PFSK-1 (cell line): ENCODE results near the gene AGPAT3.

Experiments used
- FOXP2 ChIP-seq: optimal IDR thresholded peaks from 2 replicates; pipeline ENCODE3; 2011; ENCODE audit warnings: borderline replicate concordance, control low read depth, inconsistent platforms; ENCODE audit not compliant: insufficient read depth; ENCODE audit errors: extremely low read length, extremely low read depth
- POLR2AphosphoS5 ChIP-seq: IDR thresholded peaks from 2 replicates; pipeline ENCODE4 v1.6.1; 2012; ENCODE audit warnings: low read depth, mild to moderate bottlenecking, control low read depth, low read length, moderate library complexity
- SIN3A ChIP-seq: IDR thresholded peaks from 2 replicates; pipeline ENCODE4 v1.6.1; 2012; ENCODE audit warnings: mild to moderate bottlenecking, low read length, moderate library complexity, borderline replicate concordance; ENCODE audit not compliant: insufficient read depth
- TAF1 ChIP-seq: IDR thresholded peaks from 2 replicates; pipeline ENCODE4 v1.6.1; 2012; ENCODE audit warnings: low read length, control low read depth, borderline replicate concordance; ENCODE audit not compliant: insufficient read depth
- TF ChIP-seq, protein P1 (sequence below), 2 experiments: IDR thresholded peaks; 2 replicates each; pipeline versions ENCODE4 v1.6.1 to v1.8.0; 2011 to 2012; ENCODE audit warnings: low read depth in 2 of 2, low read length in 2 of 2, control low read depth in 1 of 2, inconsistent platforms in 1 of 2, mild to moderate bottlenecking in 1 of 2, moderate library complexity in 1 of 2; ENCODE audit not compliant: insufficient read depth in 1 of 2

AGPAT3 gene

DNA sequence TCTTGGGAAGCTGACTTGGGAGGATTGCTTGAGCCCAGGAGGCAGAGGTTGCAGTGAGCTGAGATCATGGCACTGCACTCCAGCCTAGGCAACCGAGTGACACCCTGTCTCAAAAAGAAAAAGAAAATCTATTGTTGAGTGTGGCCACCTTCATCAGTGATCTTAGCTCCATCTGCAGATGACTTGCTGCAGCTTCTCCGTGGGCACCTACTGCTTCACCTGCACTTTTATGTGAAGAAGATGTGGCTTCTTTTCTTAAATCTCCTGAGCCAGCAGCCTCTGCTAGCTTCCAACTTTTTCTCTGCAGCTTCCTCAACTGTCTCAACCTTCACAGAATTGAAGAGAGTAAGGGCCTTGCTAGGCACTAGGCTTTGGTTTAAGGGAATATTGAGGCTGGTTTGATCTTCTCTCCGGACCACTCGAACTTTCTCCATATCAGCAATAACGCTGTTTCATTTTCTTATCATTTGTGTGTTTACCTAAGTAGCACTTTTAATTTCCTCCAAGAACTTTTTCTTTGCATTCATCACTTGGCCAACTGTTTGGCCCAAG lies 28.0 kb downstream of the AGPAT3 start:
- TF ChIP-seq TAF1 (no peak), FOXP2 (no peak), SIN3A (no peak), POLR2AphosphoS5 (no peak; the same call in 1 of the 2 replicates)
- TF ChIP-seq, protein P1, sequence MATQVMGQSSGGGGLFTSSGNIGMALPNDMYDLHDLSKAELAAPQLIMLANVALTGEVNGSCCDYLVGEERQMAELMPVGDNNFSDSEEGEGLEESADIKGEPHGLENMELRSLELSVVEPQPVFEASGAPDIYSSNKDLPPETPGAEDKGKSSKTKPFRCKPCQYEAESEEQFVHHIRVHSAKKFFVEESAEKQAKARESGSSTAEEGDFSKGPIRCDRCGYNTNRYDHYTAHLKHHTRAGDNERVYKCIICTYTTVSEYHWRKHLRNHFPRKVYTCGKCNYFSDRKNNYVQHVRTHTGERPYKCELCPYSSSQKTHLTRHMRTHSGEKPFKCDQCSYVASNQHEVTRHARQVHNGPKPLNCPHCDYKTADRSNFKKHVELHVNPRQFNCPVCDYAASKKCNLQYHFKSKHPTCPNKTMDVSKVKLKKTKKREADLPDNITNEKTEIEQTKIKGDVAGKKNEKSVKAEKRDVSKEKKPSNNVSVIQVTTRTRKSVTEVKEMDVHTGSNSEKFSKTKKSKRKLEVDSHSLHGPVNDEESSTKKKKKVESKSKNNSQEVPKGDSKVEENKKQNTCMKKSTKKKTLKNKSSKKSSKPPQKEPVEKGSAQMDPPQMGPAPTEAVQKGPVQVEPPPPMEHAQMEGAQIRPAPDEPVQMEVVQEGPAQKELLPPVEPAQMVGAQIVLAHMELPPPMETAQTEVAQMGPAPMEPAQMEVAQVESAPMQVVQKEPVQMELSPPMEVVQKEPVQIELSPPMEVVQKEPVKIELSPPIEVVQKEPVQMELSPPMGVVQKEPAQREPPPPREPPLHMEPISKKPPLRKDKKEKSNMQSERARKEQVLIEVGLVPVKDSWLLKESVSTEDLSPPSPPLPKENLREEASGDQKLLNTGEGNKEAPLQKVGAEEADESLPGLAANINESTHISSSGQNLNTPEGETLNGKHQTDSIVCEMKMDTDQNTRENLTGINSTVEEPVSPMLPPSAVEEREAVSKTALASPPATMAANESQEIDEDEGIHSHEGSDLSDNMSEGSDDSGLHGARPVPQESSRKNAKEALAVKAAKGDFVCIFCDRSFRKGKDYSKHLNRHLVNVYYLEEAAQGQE (IDR thresholded peaks at IDR 0.05; ENCODE audit: insufficient read depth in 1 of 2, low read depth in 2 of 2, low read length in 2 of 2) = no peak

DNA sequence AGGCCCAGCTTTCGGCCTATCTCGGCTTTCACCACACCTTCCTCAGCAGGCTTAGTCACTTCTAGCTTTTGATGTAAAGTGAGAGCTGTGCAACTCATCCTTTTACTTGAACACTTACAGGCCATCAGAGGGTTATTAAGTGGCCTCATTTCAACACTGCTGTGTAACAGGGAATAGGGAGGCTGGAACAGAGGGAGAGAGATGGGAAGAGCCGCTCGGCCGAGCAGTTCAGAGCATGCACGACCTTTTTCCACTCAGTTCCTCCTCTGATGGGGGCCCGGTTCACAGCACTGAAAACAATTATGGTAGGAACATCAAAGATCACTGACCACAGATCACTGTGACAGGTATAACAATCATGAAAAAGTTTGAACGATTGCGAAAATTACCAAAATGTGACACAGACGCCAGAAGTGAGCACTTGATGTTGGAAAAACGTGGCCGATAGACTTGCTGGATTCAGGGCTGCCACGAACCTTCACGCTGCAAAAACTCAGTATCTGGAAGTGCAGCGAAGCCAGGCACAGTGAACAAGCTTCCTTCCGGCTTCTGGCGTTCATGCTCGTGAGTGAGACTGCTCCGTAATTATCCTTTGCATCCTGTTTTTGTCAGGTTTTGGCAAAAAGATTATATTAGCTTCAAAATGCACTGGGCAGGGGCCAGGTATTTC lies 28.6 kb downstream of the AGPAT3 start:
- TF ChIP-seq TAF1 (no peak), FOXP2 (peak; percentile 27)

DNA sequence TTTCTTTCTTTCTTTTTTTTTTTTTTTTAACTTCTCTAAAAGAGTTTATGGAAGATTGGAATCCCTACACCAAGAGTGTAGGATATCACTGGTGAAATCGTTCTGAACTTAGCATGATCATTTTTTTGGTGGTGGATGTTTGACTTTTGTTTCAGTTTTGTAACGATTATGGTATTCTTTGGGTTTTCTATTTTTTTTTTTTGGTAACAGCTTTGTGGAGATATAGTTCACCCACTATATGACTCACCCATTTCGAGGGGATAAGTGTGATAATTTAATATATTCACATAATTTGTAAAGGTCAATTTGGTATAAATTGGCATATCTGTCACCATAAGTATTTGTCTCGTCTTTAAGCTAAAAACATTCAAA lies 29.2 kb downstream of the AGPAT3 start:
- TF ChIP-seq FOXP2 (no peak), TAF1 (no peak), POLR2AphosphoS5 (no peak), SIN3A (no peak)
- TF ChIP-seq, protein P1 (IDR thresholded peaks at IDR 0.05; ENCODE audit: insufficient read depth in 1 of 2, low read depth in 2 of 2, low read length in 2 of 2) = no peak

DNA sequence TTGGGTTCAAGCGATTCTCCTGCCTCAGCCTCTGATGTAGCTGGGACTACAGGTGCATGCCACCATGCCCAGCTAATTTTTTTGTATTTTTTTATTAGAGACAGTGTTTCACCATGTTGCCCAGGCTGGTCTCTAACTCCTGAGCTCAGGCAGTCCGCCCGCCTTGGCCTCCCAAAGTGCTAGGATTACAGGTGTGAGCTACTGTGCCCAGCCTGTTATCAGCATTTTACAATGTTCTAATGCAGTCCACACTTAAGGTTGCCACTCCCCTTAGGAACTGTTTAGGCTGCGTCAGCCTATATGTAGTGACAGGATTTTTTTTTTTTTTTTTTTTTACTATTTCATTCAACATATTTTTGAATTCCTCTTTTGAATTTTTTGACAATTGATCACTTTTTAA lies 30.2 kb downstream of the AGPAT3 start:
- TF ChIP-seq POLR2AphosphoS5 (no peak), SIN3A (no peak), FOXP2 (no peak), TAF1 (no peak)
- TF ChIP-seq, protein P1 (IDR thresholded peaks at IDR 0.05; ENCODE audit: insufficient read depth in 1 of 2, low read depth in 2 of 2, low read length in 2 of 2) = no peak

DNA sequence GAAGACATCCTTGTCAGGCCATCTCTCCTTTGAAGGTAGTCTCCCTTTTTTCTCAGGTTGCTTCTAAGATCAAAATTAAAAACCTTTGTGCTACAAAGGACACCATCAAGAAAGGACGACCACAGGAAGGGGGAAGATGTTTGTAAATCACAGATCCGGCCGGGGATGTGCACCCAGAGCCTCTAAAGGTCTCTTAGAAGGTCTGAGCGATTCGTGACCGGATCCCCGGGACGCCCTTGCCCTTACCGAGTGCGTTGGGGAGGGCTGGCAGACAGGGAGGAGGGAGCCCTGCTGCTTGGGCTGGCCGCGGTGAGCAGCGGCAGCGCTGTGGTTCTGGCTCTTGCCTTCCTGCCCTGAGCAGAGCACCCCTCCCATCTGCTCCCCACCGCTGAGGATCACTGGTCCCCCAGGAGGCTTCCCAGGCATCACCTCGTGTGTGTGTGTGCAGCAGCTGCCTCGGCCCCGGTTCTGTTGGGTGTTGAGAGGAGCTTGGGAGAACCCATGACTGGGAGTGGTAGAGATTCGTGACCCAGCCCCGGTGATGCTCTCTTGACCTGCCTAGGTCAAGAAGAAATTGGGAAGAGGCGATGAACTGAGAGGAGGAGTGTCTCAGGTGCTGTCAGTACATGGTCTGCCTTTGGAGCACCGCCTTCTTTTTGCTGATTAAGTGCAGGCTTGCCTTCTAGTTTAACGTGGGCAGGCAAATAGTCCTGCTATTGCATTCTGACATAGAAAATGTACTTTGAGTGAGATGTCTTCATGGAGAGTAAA lies 34.5 kb downstream of the AGPAT3 start:
- TF ChIP-seq, protein P1 (IDR thresholded peaks at IDR 0.05; ENCODE audit: insufficient read depth in 1 of 2, low read depth in 2 of 2, low read length in 2 of 2) = no peak
- TF ChIP-seq POLR2AphosphoS5 (no peak), TAF1 (no peak), SIN3A (no peak), FOXP2 (no peak)
